ENCODE measurements around the gene TTYH2.

TTYH2 gene

GRCh38 chr17:74206332-74206818 is 7.0 kb upstream of the TTYH2 start:
- Histone ChIP-seq H3K27ac (no peak overlapping the region), H3K27me3 (peaks cover 19% of the 10 kb centered on the region), H3K4me1 (ENCODE audit: control insufficient read depth in 1 of 2, insufficient read depth in 1 of 2, low read depth in 1 of 2, low read length in 1 of 2) (peaks cover 18 to 21% of the 10 kb centered on the region in 2 experiments), H3K36me3 (peaks cover 51% of the 10 kb centered on the region), H3K9me3 (no peaks in the 10 kb centered on the region), H3K4me3 (ENCODE audit: low read depth in 1 of 2, low read length in 1 of 2) (no peak overlapping the region)
- no peak for TF ChIP-seq CTCF (IDR thresholded peaks at IDR 0.05)

- Histone ChIP-seq H3K9me3 (no peaks in the 10 kb centered on the region), H3K4me3 (ENCODE audit: low read depth in 1 of 2, low read length in 1 of 2) (no peak overlapping the region), H3K36me3 (peaks cover 42% of the 10 kb centered on the region), H3K27me3 (peaks cover 43% of the 10 kb centered on the region), H3K27ac (no peak overlapping the region), H3K4me1 (ENCODE audit: control insufficient read depth in 1 of 2, insufficient read depth in 1 of 2, low read depth in 1 of 2, low read length in 1 of 2) (peaks cover 29% of the 10 kb centered on the region in 2 experiments)
- TF ChIP-seq CTCF (IDR thresholded peaks at IDR 0.05): peak; percentile 85
These were observed 2.9 kb upstream of the TTYH2 start for GRCh38 chr17:74210191-74211140.

GRCh38 chr17:74211141-74211911 is 2.0 kb upstream of the TTYH2 start:
- Histone ChIP-seq H3K4me1 (ENCODE audit: control insufficient read depth in 1 of 2, insufficient read depth in 1 of 2, low read depth in 1 of 2, low read length in 1 of 2) (peaks cover 29% of the 10 kb centered on the region in 2 experiments), H3K27me3 (peaks cover 52% of the 10 kb centered on the region), H3K27ac (no peak overlapping the region), H3K36me3 (peaks cover 33% of the 10 kb centered on the region), H3K9me3 (no peaks in the 10 kb centered on the region), H3K4me3 (ENCODE audit: low read depth in 1 of 2, low read length in 1 of 2) (no peak overlapping the region)
- TF ChIP-seq CTCF (IDR thresholded peaks at IDR 0.05): no peak

- Histone ChIP-seq H3K9me3 (no peaks in the 10 kb centered on the region), H3K36me3 (peaks cover 31% of the 10 kb centered on the region), H3K4me3 (ENCODE audit: low read depth in 1 of 2, low read length in 1 of 2) (peak overlapping the region; percentile 60 to 73), H3K27me3 (peaks cover 57% of the 10 kb centered on the region), H3K27ac (no peak overlapping the region), H3K4me1 (ENCODE audit: control insufficient read depth in 1 of 2, insufficient read depth in 1 of 2, low read depth in 1 of 2, low read length in 1 of 2) (peaks cover 29% of the 10 kb centered on the region in 2 experiments)
- no peak for TF ChIP-seq CTCF (IDR thresholded peaks at IDR 0.05)
These were observed 1.5 kb upstream of the TTYH2 start for GRCh38 chr17:74211912-74212208.

GRCh38 chr17:74212209-74212912 is 1.0 kb upstream of the TTYH2 start:
- H3K36me3 ChIP-seq: peaks cover 27% of the 10 kb centered on the region
- TF ChIP-seq CTCF (IDR thresholded peaks at IDR 0.05): no peak
- H3K27ac ChIP-seq: peak overlapping the region; percentile 54
- peak overlapping the region; percentile 60 to 73 for H3K4me3 ChIP-seq (ENCODE audit: low read depth in 1 of 2, low read length in 1 of 2)
- peaks cover 29% of the 10 kb centered on the region in 2 experiments for H3K4me1 ChIP-seq (ENCODE audit: control insufficient read depth in 1 of 2, insufficient read depth in 1 of 2, low read depth in 1 of 2, low read length in 1 of 2)
- H3K27me3 ChIP-seq: peaks cover 59% of the 10 kb centered on the region
- H3K9me3 ChIP-seq: no peaks in the 10 kb centered on the region

Data from neutrophil (primary cell).